ENCODE data around the gene MXI1. TPM values are rescaled to one million over a fixed set of nuclear protein-coding genes. Genes with fewer than 3 reads are reported as not detected.
A peak's percentile ranks its signal among the peaks of the same experiment; 100 is the strongest.
"Not testable (repeated sequence)": the region's sequence is repeated elsewhere in the genome, so short reads cannot be mapped to it uniquely, and the experiment has no call there.

MXI1 gene
- polyA plus RNA-seq, 1 experiment = 17.1 TPM

- H3K27me3 ChIP-seq (ENCODE audit: control insufficient read depth, insufficient read depth, low read length) = peaks cover 8% of the 10 kb centered on the region
- ChIA-PET POLR2A (no interaction called here), CTCF (no interaction called here)
- H3K36me3 ChIP-seq (ENCODE audit: control insufficient read depth, insufficient read depth, low read length) = no peaks in the 10 kb centered on the region
- H3K4me3 ChIP-seq (ENCODE audit: low read depth, low read length) = no peak overlapping the region
- TF ChIP-seq CTCF (IDR thresholded peaks at IDR 0.05; ENCODE audit: insufficient read depth, low read depth, low read length) = no peak
- no peak for DNase-seq (ENCODE audit: low read depth)
Measured at GRCh38 chr10:110200503-110200902, 6.9 kb upstream of the MXI1 start.

GRCh38 chr10:110201046-110201445, 6.4 kb upstream of the MXI1 start:
- H3K36me3 ChIP-seq (ENCODE audit: control insufficient read depth, insufficient read depth, low read length); POLR2A ChIA-PET; H3K27me3 ChIP-seq (ENCODE audit: control insufficient read depth, insufficient read depth, low read length); CTCF ChIA-PET; DNase-seq (ENCODE audit: low read depth); H3K4me3 ChIP-seq (ENCODE audit: low read depth, low read length): not testable (repeated sequence)

GRCh38 chr10:110203500-110204455, 3.6 kb upstream of the MXI1 start:
- Histone ChIP-seq H3K36me3 (ENCODE audit: control insufficient read depth, insufficient read depth, low read length) (no peaks in the 10 kb centered on the region), H3K27me3 (ENCODE audit: control insufficient read depth, insufficient read depth, low read length) (peaks cover 6% of the 10 kb centered on the region), H3K4me3 (ENCODE audit: low read depth, low read length) (no peak overlapping the region)
- TF ChIP-seq CTCF (IDR thresholded peaks at IDR 0.05; ENCODE audit: insufficient read depth, low read depth, low read length) = no peak
- ChIA-PET CTCF (interaction anchor here (0.6 kb wide), 1 partner anchor 24 kb away, joined by 3 read pairs; no protein-coding TSS in a partner anchor), POLR2A (no interaction called here)
- no peak for DNase-seq (ENCODE audit: low read depth)

GRCh38 chr10:110205051-110205675, 2.2 kb upstream of the MXI1 start:
- ChIA-PET POLR2A (no interaction called here), CTCF (interaction anchor here (0.6 to 1.8 kb wide), 5 partner anchors 10 to 724 kb away, joined by 3 to 5 read pairs (median 3); no protein-coding TSS in a partner anchor)
- H3K36me3 ChIP-seq (ENCODE audit: control insufficient read depth, insufficient read depth, low read length) = no peaks in the 10 kb centered on the region
- H3K4me3 ChIP-seq (ENCODE audit: low read depth, low read length) = no peak overlapping the region
- DNase-seq (ENCODE audit: low read depth) = no peak
- H3K27me3 ChIP-seq (ENCODE audit: control insufficient read depth, insufficient read depth, low read length) = peaks cover 3% of the 10 kb centered on the region
- TF ChIP-seq CTCF (IDR thresholded peaks at IDR 0.05; ENCODE audit: insufficient read depth, low read depth, low read length) = no peak

- Histone ChIP-seq H3K27me3 (ENCODE audit: control insufficient read depth, insufficient read depth, low read length) (peaks cover 3% of the 10 kb centered on the region), H3K36me3 (ENCODE audit: control insufficient read depth, insufficient read depth, low read length) (no peaks in the 10 kb centered on the region), H3K4me3 (ENCODE audit: low read depth, low read length) (peak overlapping the region; percentile 75)
- DNase-seq (ENCODE audit: low read depth) = no peak
- no peak for TF ChIP-seq CTCF (IDR thresholded peaks at IDR 0.05; ENCODE audit: insufficient read depth, low read depth, low read length)
- POLR2A ChIA-PET = interaction anchor here (0.6 to 0.9 kb wide), 2 partner anchors 14 to 131 kb away, joined by 5 to 6 read pairs; no protein-coding TSS in a partner anchor
- CTCF ChIA-PET = interaction anchor here (0.7 to 3.5 kb wide), 4 partner anchors 14 to 315 kb away, joined by 3 to 15 read pairs (median 10); no protein-coding TSS in a partner anchor
Measured at GRCh38 chr10:110207805-110208613, 604 bp downstream of the MXI1 start.
